ENCODE measurements around the gene PLCH1.

- TF ChIP-seq NANOG (IDR thresholded peaks at IDR 0.05; ENCODE audit: borderline replicate concordance) (no peak), CTCF (conservative IDR thresholded peaks at IDR 0.05; ENCODE audit: low read depth in 2 of 2) (no peak), CREB1 (CRISPR knock-in tag; IDR thresholded peaks at IDR 0.05; ENCODE audit: low read depth) (no peak), EZH2 (IDR thresholded peaks at IDR 0.05; ENCODE audit: low read depth, unreplicated experiment) (no peak), POLR2AphosphoS5 (IDR thresholded peaks at IDR 0.05; ENCODE audit: low read depth) (no peak), ZNF114 (CRISPR knock-in tag; IDR thresholded peaks at IDR 0.05) (no peak), EZH2phosphoT487 (IDR thresholded peaks at IDR 0.05; ENCODE audit: unreplicated experiment) (no peak), ZNF331 (CRISPR knock-in tag; IDR thresholded peaks at IDR 0.05; ENCODE audit: low read depth) (no peak)
- TF ChIP-seq, protein P1, sequence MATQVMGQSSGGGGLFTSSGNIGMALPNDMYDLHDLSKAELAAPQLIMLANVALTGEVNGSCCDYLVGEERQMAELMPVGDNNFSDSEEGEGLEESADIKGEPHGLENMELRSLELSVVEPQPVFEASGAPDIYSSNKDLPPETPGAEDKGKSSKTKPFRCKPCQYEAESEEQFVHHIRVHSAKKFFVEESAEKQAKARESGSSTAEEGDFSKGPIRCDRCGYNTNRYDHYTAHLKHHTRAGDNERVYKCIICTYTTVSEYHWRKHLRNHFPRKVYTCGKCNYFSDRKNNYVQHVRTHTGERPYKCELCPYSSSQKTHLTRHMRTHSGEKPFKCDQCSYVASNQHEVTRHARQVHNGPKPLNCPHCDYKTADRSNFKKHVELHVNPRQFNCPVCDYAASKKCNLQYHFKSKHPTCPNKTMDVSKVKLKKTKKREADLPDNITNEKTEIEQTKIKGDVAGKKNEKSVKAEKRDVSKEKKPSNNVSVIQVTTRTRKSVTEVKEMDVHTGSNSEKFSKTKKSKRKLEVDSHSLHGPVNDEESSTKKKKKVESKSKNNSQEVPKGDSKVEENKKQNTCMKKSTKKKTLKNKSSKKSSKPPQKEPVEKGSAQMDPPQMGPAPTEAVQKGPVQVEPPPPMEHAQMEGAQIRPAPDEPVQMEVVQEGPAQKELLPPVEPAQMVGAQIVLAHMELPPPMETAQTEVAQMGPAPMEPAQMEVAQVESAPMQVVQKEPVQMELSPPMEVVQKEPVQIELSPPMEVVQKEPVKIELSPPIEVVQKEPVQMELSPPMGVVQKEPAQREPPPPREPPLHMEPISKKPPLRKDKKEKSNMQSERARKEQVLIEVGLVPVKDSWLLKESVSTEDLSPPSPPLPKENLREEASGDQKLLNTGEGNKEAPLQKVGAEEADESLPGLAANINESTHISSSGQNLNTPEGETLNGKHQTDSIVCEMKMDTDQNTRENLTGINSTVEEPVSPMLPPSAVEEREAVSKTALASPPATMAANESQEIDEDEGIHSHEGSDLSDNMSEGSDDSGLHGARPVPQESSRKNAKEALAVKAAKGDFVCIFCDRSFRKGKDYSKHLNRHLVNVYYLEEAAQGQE (IDR thresholded peaks at IDR 0.05; ENCODE audit: unreplicated experiment): no peak
- TF ChIP-seq, protein P2, sequence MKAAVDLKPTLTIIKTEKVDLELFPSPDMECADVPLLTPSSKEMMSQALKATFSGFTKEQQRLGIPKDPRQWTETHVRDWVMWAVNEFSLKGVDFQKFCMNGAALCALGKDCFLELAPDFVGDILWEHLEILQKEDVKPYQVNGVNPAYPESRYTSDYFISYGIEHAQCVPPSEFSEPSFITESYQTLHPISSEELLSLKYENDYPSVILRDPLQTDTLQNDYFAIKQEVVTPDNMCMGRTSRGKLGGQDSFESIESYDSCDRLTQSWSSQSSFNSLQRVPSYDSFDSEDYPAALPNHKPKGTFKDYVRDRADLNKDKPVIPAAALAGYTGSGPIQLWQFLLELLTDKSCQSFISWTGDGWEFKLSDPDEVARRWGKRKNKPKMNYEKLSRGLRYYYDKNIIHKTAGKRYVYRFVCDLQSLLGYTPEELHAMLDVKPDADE (IDR thresholded peaks at IDR 0.05): no peak
Observed at GRCh38 chr3:155664925-155665695, 79.8 kb downstream of the PLCH1 start.
